SW 1271 (cell line): ENCODE measurements around the gene TOLLIP.

Experiments used
- DNase-seq, 2 experiments: peaks; one replicate each; lab custom pipeline; 2025; lab: John Stamatoyannopoulos, UW

TOLLIP gene

DNA sequence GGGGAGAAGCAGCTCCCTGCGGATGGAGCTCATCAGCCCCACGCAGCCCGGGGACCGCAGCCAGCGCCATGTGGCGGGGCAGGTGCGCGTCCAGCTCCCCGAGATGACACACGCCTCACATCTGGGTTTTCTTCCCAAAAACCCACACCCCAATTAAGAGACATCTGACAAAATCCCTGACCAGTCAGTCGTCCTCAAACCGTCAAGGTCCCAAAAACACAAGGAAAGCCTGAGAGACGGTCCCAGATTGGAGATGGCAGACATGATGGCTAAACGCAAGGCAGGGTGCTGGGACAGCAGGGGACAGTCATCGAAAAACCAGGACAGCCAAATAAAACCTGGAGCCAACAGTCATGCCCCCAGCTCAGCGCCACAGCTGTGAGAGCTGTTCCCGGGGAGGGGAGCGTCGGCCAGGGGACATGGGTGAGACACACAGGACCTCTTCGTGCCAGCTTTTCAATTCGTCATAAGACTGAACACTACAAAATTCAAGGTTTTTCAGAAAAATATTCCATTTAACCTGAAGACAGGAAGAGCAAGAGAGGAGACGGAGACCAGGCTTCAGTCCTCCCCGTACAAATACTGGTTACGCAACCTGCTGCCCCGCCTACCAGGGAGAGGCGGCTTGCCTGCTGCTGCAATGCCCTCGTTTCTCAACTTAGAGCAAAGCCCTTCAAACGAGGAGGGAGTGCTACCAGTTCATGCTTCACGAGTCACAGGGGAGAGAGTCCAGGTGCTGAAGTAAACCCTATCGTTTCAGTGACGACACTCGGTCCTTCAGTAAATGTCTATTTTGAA lies 10.5 kb downstream of the TOLLIP start:
- no peak for DNase-seq

DNA sequence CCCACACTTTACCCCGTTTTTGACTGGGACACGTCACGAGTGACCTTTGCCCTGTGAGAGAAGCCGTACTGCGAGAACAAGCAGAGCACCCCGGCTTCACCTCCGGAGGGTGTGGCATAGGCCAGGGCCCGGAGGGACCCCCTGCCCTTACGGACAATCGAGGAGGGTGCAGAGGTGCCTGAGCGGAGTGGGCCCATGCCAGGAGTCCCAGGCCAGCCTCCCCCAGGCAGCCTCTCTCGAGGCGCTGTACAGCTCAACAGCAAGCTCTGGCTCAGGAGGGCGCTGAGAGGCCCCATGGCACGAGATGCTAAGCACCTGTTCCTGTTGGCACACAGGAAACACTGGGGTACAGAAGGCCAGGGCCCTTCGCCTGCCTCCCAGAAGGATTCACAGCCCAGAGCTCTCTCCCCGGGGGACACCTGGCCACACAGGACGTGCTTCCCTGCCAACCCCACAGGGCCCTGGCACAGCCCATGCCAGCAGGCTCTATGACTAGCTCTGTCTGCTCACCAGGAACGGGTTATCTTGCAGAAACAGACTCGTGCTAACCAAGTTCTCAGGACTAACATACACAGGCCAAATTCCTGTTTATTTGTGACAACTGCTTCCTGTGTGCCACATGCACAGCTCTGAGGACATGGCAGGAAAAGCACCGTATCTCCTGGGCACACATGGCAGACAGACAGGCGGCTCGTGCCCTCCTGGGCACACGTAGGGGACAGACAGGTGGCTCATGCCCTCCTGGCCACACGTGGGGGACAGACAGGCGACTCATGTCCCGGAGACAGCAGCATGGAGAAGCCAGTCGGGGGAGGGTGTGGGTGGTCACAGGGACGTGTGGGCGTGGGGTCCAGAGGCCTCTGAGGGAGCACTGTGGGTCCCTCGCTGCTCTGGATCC lies 11.6 kb downstream of the TOLLIP start:
- DNase-seq = no peak

DNA sequence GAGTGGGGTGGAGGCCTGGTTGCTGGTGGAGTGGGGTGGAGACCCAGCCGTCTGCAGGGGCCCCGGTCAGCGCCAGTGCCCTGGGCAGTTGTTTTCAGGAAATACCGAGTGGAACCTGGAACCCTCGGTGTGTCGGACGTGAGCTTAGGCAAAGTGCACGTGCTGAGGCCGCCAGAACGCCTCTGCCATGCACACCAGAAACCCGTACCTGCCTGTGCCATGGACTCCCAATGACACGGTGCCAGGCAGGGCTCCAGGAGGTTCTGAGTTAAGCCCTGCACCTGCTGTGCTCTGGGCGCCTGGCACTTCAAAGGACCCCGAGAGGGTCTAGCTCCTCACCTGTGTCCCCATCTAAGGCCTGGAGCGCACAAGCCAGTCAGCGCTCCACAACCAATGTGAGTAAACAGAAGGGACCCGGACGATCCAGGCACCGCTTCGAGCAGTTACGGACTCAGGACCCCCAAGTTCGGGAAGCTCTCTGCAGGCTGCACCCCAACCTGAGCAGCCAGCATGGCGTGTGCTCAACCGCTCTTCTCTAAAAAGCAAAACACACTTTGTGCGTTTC lies 12.3 kb downstream of the TOLLIP start:
- DNase-seq = no peak

DNA sequence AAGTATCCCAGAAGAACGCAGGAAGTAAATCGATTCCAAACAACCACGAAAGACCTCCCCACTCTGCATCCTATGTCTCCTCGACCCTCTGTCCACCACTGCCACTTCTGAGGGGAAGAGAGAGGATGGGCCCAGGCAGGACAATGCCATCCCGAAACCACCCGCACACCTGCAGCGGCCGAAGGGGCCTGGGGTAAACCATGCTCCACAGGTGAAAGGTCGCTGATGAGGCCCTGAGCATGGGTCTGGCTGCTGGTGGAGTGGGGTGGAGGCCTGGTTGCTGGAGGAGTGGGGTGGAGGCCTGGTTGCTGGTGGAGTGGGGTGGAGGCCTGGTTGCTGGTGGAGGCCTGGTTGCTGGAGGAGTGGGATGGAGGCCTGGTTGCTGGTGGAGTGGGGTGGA lies 13.1 kb downstream of the TOLLIP start:
- no peak for DNase-seq

DNA sequence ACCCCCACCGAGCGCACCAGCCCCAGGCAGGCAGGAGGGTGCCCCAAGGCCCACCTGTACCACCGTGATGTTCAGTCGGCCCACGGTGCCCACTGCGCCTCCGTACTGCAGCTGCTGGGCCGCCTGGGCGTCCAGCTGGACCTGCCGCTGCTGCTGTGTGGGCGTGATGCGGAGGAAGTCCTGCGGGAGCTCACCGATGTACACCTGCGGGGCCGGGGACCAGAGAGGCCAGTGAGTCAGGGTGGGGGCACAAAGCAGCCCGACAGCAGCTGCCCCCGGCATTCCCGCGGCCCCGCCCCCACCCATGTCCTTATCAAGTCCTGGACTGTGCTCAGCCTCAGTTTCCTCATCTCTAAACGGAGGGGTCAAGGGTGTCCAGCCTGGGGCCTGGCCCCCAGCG lies 13.8 kb downstream of the TOLLIP start:
- no peak for DNase-seq

DNA sequence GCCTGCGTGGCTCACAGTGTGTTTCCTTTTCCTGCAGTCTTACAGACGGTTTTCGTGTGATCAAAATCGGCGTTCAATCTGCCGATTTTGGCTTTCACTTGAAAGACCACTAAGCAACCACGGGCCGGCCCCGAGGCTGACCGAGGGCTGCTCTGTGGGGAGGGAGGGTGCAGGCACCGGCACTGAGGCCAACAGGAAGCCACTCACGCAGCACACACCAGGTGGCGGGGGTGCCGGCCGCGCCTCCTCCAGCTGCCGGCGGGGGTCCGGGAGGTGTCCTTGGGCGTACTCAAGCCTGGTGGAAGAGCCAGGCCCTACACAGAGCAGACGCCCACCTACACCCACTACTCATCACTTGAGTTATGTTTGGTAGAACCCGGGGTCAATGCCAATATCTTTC lies 14.3 kb downstream of the TOLLIP start:
- DNase-seq = no peak

DNA sequence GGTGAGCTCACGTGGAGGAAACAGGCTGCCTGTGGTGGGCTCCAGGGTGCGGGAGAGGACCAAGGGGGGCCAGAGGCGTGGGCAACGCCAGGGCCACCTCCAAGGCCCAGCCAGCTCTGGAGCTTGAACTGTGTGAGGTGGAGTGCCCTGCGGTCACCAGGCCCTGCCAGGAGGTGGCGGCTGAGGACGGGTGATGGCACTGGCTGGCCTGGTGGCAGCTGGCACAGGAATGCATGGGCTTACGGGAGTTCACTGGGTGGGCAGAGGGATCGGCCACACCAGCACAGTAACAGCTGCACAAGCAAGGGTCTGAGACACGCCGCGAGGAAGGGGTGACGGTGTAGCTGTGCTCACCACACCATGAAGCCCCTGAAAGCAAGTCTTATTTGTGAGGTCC lies 15.8 kb downstream of the TOLLIP start:
- peak in 1 of 2 experiments; percentile 18 for DNase-seq

DNA sequence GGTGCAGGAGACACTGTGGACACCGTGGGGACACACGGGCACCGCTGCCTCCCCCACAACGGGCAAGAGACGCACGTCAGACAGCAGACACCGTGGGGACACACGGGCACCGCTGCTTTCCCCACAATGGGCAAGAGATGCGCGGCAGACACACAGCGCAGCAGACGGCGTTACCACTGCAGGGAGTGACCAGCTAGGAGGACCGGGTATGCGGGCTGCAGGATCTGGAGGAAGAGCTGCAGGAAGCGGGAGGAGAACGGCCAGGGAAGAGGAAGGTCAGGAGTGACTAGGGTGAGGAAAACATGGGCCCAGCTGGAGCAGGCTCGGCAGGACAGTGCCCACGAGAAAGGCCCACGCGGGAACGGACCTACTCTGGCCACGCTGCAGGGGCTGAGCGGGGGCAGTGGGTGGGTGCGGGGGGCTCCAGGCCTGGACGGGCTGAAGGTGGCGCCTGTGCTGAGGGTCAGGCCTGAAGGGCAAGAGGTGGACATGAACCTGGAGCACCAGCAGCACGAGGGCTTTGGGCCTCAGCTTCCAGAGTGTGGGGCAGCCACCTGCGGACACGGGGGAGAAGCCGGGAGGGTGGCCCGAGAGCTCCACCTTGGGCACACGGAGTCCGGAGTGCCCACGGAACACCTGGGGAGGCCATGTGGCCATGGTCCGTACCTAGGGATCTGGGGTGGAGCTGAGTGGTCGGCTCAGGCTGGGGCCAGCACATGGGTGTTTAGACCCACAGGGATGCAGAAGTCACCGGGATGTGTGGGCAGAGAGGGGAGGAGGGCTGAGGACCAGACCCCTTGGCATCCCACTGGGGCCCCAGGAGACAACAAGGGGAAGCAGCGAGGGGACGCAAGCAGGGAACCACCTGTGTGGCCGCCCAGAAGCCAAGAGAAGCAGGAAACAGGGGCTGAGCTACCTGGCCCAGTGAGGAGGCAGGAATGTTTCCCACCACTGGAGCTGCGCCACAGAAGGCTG lies 16.5 kb downstream of the TOLLIP start:
- no peak for DNase-seq

DNA sequence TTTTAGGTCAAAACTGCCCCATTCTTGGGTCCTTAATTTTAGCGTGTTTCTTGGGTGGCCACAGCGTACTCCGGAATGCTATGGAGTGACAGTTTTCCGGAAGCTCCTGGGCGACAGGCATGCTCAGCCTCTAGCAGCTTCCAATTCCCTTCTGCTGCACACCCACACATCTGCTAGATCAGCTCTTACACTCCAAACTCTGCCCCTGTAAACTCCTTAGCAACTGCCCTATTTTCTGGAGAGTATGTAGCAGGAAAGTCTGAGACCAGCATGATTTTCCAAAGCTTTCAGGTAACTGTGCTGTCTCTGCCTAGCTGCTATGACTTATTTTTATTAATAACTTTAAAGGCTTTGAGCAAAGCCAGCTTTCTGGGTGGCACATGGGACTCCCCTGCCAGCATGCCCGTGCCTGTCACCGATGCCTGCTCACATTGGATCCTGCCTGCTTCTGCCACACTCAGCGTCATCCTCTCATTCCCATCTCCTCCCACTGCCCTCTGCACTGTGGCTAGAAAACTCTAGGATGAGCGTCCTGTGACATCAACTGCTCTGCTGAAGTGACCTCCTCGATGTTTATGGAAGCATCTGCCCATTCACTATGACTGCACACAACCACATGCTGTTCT lies 17.3 kb downstream of the TOLLIP start:
- no peak for DNase-seq

DNA sequence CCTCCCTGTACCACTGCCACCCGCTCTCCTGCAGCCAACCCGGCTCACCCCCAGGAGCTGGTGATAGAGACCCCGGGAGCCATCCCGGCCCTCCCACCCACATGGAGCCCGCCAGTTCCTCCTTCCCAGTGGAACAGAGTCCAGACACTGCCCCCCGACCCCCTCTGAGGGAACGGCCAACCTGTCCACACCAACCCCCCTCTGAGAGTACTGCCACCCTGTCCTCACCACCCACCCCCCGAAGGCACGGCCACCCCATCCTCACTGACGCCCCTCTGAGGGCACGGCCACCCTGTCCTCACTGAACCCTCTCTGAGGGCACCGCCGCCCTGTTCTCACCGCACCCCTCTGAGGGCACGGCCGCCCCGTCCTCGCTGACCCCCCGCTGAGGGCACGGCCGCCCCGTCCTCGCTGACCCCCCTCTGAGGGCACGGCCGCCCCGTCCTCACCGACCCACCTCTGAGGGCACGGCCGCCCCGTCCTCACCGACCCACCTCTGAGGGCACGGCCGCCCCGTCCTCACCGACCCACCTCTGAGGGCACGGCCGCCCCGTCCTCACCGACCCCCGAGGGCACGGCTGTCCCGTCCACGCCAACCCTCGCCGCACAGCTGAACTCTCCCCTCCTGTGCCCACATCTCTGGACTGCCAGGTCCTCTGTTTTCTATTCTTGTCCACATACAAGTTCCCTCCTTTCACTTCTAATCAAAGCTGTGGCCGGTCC lies 18.0 kb downstream of the TOLLIP start:
- DNase-seq = no peak

DNA sequence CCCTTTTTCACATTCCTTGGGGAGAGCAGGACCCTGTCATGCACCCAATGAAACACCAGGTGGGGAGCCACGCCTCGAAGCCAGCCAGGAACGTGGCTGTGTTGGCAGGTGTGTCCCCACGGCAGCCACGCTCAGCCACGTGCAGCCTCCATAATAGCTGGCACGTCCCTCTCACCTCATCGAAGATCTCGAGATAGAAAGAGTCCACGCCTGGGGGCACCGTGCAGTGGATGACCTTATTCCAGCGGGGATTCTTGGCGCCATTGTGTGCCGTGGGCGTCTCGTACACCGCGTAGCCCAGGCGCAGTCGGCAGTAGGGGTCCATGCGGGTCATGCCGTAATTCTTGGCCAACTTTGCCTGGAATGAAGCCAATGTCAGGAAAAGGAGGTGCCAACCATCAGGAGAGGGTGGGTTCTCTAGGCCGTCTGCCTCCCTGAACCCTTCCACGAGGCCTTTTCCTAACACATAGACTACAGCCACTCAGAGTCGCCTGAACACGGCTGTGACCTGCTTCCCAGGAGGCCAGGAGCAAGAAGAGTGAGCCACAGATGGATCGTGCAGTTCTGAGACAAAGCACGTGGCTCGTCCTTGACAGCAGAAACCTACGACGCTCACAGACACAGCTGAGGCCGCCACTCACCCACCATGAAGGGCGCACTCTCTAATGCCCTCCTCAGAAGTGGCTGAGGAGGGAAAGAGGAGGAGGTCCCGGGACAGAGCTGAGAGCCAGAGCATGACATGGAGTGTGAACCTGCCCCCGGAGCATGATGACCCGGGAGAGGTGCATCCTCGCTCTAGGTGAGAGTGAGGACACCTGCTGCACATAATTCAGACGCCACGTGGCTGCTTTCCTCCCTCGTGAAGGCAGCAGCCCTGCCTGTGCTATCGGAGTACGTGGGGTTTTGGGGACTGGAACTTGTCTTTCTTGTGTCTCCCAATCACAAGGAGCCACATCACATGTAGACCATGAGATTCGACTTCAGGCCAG lies 19.1 kb downstream of the TOLLIP start:
- DNase-seq = no peak

DNA sequence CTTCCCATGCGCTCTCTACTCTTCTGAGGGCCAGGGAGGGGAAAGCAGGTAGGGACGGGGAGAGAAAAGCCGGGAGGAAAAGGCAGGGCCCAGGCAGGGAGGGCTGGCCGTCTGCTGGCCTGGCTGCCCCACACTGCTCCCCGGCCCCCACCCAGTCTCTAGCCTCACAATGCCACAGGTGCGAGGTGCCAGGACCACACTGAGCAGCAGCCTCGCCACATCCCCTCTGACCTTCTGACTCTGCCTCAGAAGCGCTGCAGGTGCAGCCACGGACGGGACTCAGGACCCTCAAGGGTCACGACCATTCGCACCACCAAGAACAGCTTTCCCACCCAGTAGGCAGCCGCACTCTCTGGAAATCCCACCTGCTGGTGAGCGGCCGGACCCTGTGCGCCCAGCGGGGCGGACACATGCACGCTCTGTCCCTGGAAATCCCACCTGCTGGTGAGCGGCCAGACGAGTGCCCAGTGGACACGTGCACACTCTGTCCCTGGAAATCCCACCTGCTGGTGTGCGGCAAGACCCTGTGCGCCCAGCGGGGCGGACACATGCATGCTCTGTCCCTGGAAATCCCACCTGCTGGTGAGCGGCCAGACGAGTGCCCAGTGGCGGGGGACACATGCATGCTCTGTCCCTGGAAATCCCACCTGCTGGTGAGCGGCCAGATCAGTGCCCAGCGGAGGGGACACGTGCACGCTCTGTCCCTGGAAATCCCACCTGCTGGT lies 20.1 kb downstream of the TOLLIP start:
- DNase-seq = no peak

DNA sequence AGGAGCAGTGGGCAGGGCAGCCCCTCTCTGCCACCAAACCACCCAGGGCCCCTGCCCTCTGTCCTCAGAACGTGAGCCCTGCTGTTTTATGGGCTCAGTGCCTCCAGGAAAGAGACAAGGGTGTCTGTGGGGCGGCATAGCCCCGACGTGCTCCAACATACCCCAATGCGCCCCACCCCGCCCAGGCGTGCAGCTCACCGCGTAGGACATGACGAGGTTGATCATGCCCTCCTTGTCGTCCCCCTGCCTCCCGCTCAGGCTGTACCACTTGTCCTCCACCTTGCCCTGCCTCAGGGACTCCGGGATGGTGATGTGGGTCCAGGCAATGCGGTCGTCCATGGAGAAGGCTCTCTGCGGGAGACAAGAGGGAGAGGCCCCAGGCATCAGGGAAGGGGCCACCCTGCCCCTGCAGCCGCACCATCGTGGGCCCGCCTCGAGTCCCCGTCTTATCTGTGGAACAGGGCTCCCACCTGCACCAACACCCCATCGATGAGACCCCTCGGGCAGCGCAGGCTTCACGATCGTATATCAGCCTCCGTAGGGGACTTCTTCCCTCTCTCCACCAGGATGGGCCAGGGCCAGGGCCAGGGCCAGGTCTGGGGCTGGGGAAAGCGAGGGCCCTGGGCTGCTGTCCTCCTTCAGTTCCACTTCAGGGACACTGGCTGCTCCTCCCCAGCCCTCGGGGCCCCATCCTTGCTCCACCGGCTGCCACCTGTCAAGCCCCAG lies 20.8 kb downstream of the TOLLIP start:
- no peak for DNase-seq

DNA sequence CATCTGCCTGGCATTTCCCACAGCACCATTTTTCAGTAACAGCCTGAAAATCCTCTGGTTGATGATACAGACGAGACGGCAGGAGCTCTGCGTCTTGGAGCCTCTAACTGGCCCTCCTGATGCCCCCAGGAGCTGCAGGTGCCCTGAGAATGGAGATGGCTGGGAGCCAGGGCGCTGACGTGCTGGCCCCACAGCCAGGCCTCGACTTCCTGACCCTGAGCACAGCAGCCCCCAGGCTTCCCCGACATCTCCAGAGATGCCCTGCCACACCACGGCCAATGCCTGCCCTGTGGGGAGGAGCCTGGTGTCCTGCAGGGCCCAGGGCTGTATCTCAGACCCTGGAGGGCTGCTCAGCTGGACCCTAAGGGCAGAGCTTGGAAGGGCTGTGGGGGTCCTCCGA lies 21.5 kb downstream of the TOLLIP start:
- DNase-seq = no peak

DNA sequence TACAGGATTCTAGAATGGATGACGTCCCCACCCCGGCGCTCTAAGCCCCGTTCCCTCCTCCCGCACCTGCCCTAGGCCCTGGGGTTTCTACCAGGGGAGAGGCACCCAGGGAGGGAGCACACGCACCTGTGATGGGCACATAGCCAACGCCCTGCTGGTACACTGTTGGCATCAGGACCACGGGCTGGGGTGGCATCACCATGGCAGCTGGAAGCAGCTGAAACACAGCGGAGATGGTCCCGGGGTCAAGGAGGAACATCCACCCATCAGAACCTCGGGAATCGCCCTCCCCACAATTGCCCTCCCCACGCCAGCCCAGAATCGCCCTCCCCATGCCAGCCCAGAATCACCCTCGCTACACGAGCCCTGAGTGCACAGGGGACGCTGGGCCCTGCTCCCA lies 23.6 kb downstream of the TOLLIP start:
- DNase-seq = no peak

DNA sequence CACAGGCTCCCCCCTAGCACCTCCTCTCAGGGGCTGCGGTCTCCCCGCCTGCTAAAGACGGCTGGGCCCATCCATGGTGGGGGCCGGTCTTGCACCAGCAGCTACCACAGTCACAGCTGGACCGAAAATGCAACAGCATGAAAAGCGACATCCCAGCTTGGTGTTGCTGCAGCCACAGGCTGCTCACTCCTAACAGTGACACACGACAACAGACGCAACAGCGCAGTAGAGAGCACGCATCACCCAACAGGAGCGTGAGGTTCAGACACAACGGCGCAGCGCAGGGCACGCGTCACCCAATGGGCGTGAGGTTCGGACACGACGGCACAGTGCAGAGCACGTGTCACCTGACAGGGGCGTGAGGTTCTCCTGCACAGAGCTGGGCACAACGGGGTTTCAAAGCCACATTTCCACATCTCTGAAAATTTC lies 24.1 kb downstream of the TOLLIP start:
- no peak for DNase-seq

DNA sequence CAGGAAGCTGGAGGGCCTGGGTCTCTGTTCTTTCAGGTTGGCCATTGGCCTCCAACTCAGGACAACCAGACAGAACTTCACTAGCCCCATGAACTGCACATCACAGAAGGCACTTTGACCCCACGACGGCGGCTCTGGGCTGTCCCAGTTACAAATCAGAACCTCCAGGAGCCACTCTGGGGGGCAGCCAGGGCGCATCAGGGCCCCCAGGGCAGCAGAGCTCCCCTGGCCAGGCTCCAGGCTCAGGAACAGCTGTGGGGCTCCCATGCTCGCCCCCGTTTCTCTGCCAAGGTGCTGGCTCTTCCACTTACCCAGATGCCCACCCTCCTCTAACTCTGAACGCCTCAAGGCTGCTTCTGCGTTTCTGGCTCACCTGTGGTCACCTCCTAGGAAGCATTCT lies 25.5 kb downstream of the TOLLIP start:
- DNase-seq = no peak

DNA sequence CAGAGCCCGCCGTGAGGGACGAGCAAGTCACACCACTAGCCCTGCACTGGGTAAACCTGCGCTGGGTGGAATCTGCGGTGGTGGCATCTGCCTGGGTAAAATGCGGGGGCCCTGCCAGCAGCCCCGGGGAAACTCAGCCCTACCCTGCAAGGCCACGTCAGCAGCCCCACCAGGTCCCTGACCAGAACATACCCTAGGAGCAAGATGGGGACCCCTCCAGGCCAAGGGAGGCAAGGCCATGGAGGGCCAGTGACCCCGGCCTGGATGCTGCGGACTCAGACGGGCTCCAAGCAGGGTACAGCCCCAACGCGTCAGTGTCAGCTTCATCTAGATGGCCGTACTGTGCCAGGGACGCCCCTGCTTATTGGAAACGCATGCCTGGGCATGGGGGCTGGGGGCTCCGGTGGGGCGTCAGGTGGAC lies 26.3 kb downstream of the TOLLIP start:
- DNase-seq = no peak
